GM23338 (cell line): ENCODE measurements around the gene SLC25A4. TPM values are rescaled to one million over a fixed set of nuclear protein-coding genes. Genes with fewer than 3 reads are reported as not detected.

Source experiments
- ATAC-seq: fragments of 200-7000 bp; cut with Tn5 transposase; 3 replicates; pipeline ENCODE4 v1.9.1; 2020
- DNase-seq: peaks from one replicate; pipeline ENCODE4 v3.0.0-alpha.2; 2015; ENCODE audit warnings: low spot score
- H2AFZ ChIP-seq: fragments of 200-600 bp; sonication (generic); 2 replicates; pipeline ENCODE4 v1.8.0; 2016; ENCODE audit warnings: antibody characterized with exemption, mild to moderate bottlenecking, moderate library complexity
- H3F3A ChIP-seq: fragments of 200-600 bp; sonication (generic); replicated peaks from 2 replicates; pipeline ENCODE4 v1.8.0; 2017; ENCODE audit warnings: antibody characterized with exemption, mixed run types, low read depth
- H3K27ac ChIP-seq: fragments of 200-600 bp; sonication (generic); 2 replicates; pipeline ENCODE4 v1.6.1; 2016; ENCODE audit warnings: low read depth
- H3K27me3 ChIP-seq: fragments of 200-600 bp; sonication (generic); 2 replicates; pipeline ENCODE4 v1.8.0; 2016; ENCODE audit warnings: mild to moderate bottlenecking, mixed run types, moderate library complexity; ENCODE audit not compliant: insufficient read depth
- H3K36me3 ChIP-seq: fragments of 200-600 bp; sonication (generic); 2 replicates; pipeline ENCODE4 v1.8.0; 2016; ENCODE audit warnings: mild to moderate bottlenecking; ENCODE audit not compliant: insufficient read depth
- H3K4me1 ChIP-seq: fragments of 200-600 bp; sonication (generic); 2 replicates; pipeline ENCODE4 v1.8.0; 2016; ENCODE audit warnings: mild to moderate bottlenecking, moderate library complexity; ENCODE audit not compliant: insufficient read depth
- H3K4me2 ChIP-seq: fragments of 200-600 bp; sonication (generic); 2 replicates; pipeline ENCODE4 v1.7.1; 2017; ENCODE audit warnings: mixed run types
- H3K4me3 ChIP-seq: fragments of 200-600 bp; sonication (generic); 2 replicates; pipeline ENCODE4 v1.6.1; 2016; ENCODE audit warnings: mixed run types
- H3K79me2 ChIP-seq: fragments of 200-600 bp; sonication (generic); replicated peaks from 2 replicates; pipeline ENCODE4 v1.8.0; 2017; ENCODE audit warnings: mild to moderate bottlenecking; ENCODE audit not compliant: insufficient read depth
- H3K9me2 ChIP-seq: fragments of 200-600 bp; sonication (generic); 2 replicates; pipeline ENCODE4 v1.8.0; 2017; ENCODE audit not compliant: insufficient read depth
- H4K20me1 ChIP-seq: fragments of 200-600 bp; sonication (generic); replicated peaks from 2 replicates; pipeline ENCODE4 v1.8.0; 2017; ENCODE audit warnings: mild to moderate bottlenecking; ENCODE audit not compliant: insufficient read depth
- H3K27ac Mint-ChIP-seq: 2 replicates; pipeline ENCODE4 v1.8.0; 2020; ENCODE audit warnings: inconsistent platforms, mild to moderate bottlenecking, moderate library complexity, mixed read lengths
- H3K27me3 Mint-ChIP-seq: 3 replicates; pipeline ENCODE4 v1.8.0; 2022; ENCODE audit warnings: low read depth, mild to moderate bottlenecking, moderate library complexity, mixed read lengths, inconsistent platforms; ENCODE audit not compliant: insufficient read depth, poor library complexity
- H3K36me3 Mint-ChIP-seq: 3 replicates; pipeline ENCODE4 v1.8.0; 2021; ENCODE audit warnings: low read depth, mild to moderate bottlenecking, inconsistent platforms, moderate library complexity, mixed read lengths
- H3K4me1 Mint-ChIP-seq: 3 replicates; pipeline ENCODE4 v1.8.0; 2020; ENCODE audit warnings: mild to moderate bottlenecking, inconsistent platforms, mixed read lengths
- H3K4me3 Mint-ChIP-seq: 3 replicates; pipeline ENCODE4 v1.8.0; 2021; ENCODE audit warnings: moderate library complexity, mild to moderate bottlenecking, inconsistent platforms, mixed read lengths
- H3K9me3 Mint-ChIP-seq: 3 replicates; pipeline ENCODE4 v1.8.0; 2020; ENCODE audit warnings: moderate library complexity, mild to moderate bottlenecking, inconsistent platforms, mixed read lengths
- CREB1 ChIP-seq: fragments of 250-450 bp; sonication (Bioruptor Pico); IDR thresholded peaks from 2 replicates; pipeline ENCODE4 v1.5.0; 2020; ENCODE audit warnings: low read depth, mild to moderate bottlenecking, moderate library complexity
- ETS1 ChIP-seq: IDR thresholded peaks from 2 replicates; pipeline ENCODE4 v1.6.1; 2016; ENCODE audit warnings: antibody characterized with exemption
- EZH2 ChIP-seq: fragments of 200-600 bp; sonication (generic); IDR thresholded peaks from one replicate; pipeline ENCODE4 v1.8.0; 2017; ENCODE audit warnings: antibody characterized with exemption, mild to moderate bottlenecking, low read depth; ENCODE audit not compliant: unreplicated experiment
- EZH2phosphoT487 ChIP-seq: fragments of 200-600 bp; sonication (generic); IDR thresholded peaks from one replicate; pipeline ENCODE4 v1.8.1; 2018; ENCODE audit warnings: antibody characterized with exemption; ENCODE audit not compliant: unreplicated experiment
- JUNB ChIP-seq: IDR thresholded peaks from one replicate; pipeline ENCODE4 v1.6.1; 2016; ENCODE audit warnings: antibody characterized with exemption; ENCODE audit not compliant: unreplicated experiment
- NANOG ChIP-seq: IDR thresholded peaks from 2 replicates; pipeline ENCODE4 v1.6.1; 2016; ENCODE audit warnings: antibody characterized with exemption, borderline replicate concordance
- POLR2AphosphoS5 ChIP-seq: IDR thresholded peaks from 2 replicates; pipeline ENCODE4 v1.6.1; 2016; ENCODE audit warnings: antibody characterized with exemption, low read depth
- REST ChIP-seq: IDR thresholded peaks from one replicate; pipeline ENCODE4 v1.6.1; 2018; ENCODE audit warnings: antibody characterized with exemption; ENCODE audit not compliant: unreplicated experiment
- STAT1 ChIP-seq: IDR thresholded peaks from one replicate; pipeline ENCODE4 v1.6.1; 2016; ENCODE audit warnings: antibody characterized with exemption; ENCODE audit not compliant: unreplicated experiment
- ZNF114 ChIP-seq: fragments of 250-450 bp; sonication (Bioruptor Pico); IDR thresholded peaks from 2 replicates; pipeline ENCODE4 v1.5.0; 2020; ENCODE audit warnings: mild to moderate bottlenecking, moderate library complexity
- ZNF331 ChIP-seq: fragments of 250-450 bp; sonication (Bioruptor Pico); IDR thresholded peaks from 2 replicates; pipeline ENCODE4 v1.5.0; 2020; ENCODE audit warnings: low read depth, mild to moderate bottlenecking, moderate library complexity
- ZNF462 ChIP-seq: fragments of 250-450 bp; sonication (Bioruptor Pico); IDR thresholded peaks from 2 replicates; pipeline ENCODE4 v1.5.0; 2020; ENCODE audit warnings: mild to moderate bottlenecking, moderate library complexity
- polyA plus RNA-seq: library from polyadenylated mRNA; unstranded; fragments of >200 nt; fragmentation: Nextera tagmentation; extraction: Ambion mirVana; gene quantifications from 2 replicates; pipeline ENCODE4 v1.2.1, GENCODE V29; 2016
- total RNA-seq: library from RNA; depleted of rRNA; stranded (reverse); fragments of >200 nt; shearing (Covaris generic); gene quantifications from 2 replicates; pipeline ENCODE4 v1.2.3, GENCODE V29; 2014
- TF ChIP-seq, protein P1 (sequence below), 2 experiments: fragments of 200-600 bp in 1 of 2; sonication (generic) in 1 of 2; conservative IDR thresholded peaks; 2 replicates each; pipeline versions ENCODE4 v1.5.1 to v1.6.1; 2016 to 2017; ENCODE audit warnings: antibody characterized with exemption in 2 of 2, low read depth in 2 of 2, mild to moderate bottlenecking in 2 of 2, moderate library complexity in 1 of 2

The SLC25A4 gene
- total and polyA plus RNA-seq, 2 experiments from 2014 or later: 43.6 to 66.5 TPM

- Histone ChIP-seq H3K27me3 (no peaks in the 10 kb centered on the region), H3K27ac (0 out of 2 replicates have a peak overlapping the region, but pooled peaks have one; percentile 20), H3K9me2 (no peaks in the 10 kb centered on the region), H3K4me2 (no peak overlapping the region), H3F3A (no peaks in the 10 kb centered on the region), H3K4me1 (peaks cover 7% of the 10 kb centered on the region; the same call in 1 of the 2 replicates), H3K36me3 (no peaks in the 10 kb centered on the region), H2AFZ (peak overlapping the region; percentile 98), H3K79me2 (no peaks in the 10 kb centered on the region), H3K4me3 (no peak overlapping the region), H4K20me1 (no peaks in the 10 kb centered on the region)
- DNase-seq: no peak
- TF ChIP-seq ZNF114 (CRISPR knock-in tag): no peak
- no peak for TF ChIP-seq NANOG
- no peak for TF ChIP-seq REST
- TF ChIP-seq POLR2AphosphoS5: no peak
- TF ChIP-seq STAT1: no peak
- TF ChIP-seq ZNF331 (CRISPR knock-in tag): no peak
- TF ChIP-seq ETS1: no peak
- no peak for TF ChIP-seq EZH2phosphoT487
- no peak for TF ChIP-seq EZH2
- no peak for TF ChIP-seq CREB1 (CRISPR knock-in tag)
- no peak for TF ChIP-seq JUNB
- TF ChIP-seq ZNF462 (CRISPR knock-in tag): no peak
- TF ChIP-seq, protein P1, sequence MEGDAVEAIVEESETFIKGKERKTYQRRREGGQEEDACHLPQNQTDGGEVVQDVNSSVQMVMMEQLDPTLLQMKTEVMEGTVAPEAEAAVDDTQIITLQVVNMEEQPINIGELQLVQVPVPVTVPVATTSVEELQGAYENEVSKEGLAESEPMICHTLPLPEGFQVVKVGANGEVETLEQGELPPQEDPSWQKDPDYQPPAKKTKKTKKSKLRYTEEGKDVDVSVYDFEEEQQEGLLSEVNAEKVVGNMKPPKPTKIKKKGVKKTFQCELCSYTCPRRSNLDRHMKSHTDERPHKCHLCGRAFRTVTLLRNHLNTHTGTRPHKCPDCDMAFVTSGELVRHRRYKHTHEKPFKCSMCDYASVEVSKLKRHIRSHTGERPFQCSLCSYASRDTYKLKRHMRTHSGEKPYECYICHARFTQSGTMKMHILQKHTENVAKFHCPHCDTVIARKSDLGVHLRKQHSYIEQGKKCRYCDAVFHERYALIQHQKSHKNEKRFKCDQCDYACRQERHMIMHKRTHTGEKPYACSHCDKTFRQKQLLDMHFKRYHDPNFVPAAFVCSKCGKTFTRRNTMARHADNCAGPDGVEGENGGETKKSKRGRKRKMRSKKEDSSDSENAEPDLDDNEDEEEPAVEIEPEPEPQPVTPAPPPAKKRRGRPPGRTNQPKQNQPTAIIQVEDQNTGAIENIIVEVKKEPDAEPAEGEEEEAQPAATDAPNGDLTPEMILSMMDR (conservative IDR thresholded peaks at IDR 0.05; ENCODE audit: low read depth in 2 of 2): no peak
- no peaks in the 10 kb centered on the region for H3K9me3 Mint-ChIP-seq
- H3K27ac Mint-ChIP-seq: no peak overlapping the region
- H3K27me3 Mint-ChIP-seq: peaks cover 8% of the 10 kb centered on the region
- no peak overlapping the region for H3K4me3 Mint-ChIP-seq
- H3K4me1 Mint-ChIP-seq: peaks cover 19% of the 10 kb centered on the region
- H3K36me3 Mint-ChIP-seq: no peaks in the 10 kb centered on the region
- ATAC-seq: peak; percentile 75
Measured at GRCh38 chr4:185099024-185099682, 43.9 kb upstream of the SLC25A4 start.
